ENCODE measurements around the gene KLK8. TPM values are rescaled to one million over a fixed set of nuclear protein-coding genes. Genes with fewer than 3 reads are reported as not detected.
A peak's percentile ranks its signal among the peaks of the same experiment; 100 is the strongest.

KLK8 gene
- total RNA-seq, 1 experiment from 2014 or later: 128 TPM

- no TSS peak for BruUV-seq (replicated peaks)
- no peaks in the 10 kb centered on the region for H3K79me2 ChIP-seq (ENCODE audit: low read depth)
- no peaks in the 10 kb centered on the region for H4K20me1 ChIP-seq (ENCODE audit: insufficient read depth)
- no peaks in the 10 kb centered on the region for H3K4me1 ChIP-seq (replicated peaks; ENCODE audit: insufficient read depth)
- no peaks in the 10 kb centered on the region for H3K9me3 ChIP-seq (ENCODE audit: insufficient read depth, low read depth)
- H3F3A ChIP-seq (ENCODE audit: insufficient read depth, low read depth): no peaks in the 10 kb centered on the region
- H3K27ac ChIP-seq: no peak within 1 kb of the TSS
- no peak within 1 kb of the TSS for H2AFZ ChIP-seq
- ChIA-PET POLR2A (ENCODE audit: unreplicated experiment) (interaction anchor here (0.6 kb wide), 1 partner anchor 32 kb away, joined by 3 read pairs; no protein-coding TSS in a partner anchor), CTCF (interaction anchor here (0.6 kb wide), 1 partner anchor 329 kb away, joined by 3 read pairs; no protein-coding TSS in a partner anchor)
- H3K9me2 ChIP-seq (ENCODE audit: insufficient read depth): no peaks in the 10 kb centered on the region
- no peaks in the 10 kb centered on the region for H3K36me3 ChIP-seq (ENCODE audit: low read depth)
- TF ChIP-seq, protein P1, sequence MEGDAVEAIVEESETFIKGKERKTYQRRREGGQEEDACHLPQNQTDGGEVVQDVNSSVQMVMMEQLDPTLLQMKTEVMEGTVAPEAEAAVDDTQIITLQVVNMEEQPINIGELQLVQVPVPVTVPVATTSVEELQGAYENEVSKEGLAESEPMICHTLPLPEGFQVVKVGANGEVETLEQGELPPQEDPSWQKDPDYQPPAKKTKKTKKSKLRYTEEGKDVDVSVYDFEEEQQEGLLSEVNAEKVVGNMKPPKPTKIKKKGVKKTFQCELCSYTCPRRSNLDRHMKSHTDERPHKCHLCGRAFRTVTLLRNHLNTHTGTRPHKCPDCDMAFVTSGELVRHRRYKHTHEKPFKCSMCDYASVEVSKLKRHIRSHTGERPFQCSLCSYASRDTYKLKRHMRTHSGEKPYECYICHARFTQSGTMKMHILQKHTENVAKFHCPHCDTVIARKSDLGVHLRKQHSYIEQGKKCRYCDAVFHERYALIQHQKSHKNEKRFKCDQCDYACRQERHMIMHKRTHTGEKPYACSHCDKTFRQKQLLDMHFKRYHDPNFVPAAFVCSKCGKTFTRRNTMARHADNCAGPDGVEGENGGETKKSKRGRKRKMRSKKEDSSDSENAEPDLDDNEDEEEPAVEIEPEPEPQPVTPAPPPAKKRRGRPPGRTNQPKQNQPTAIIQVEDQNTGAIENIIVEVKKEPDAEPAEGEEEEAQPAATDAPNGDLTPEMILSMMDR (conservative IDR thresholded peaks at IDR 0.05): no peak
- TF ChIP-seq EZH2 (IDR thresholded peaks at IDR 0.05; ENCODE audit: low read depth): no peak
- intact Hi-C loops (cut with micrococcal nuclease; ENCODE audit: unreplicated experiment): no loop called here
- DNase-seq: peak in 1 of 2 experiments; percentile 37
- no peak within 1 kb of the TSS for H3K4me3 ChIP-seq
- H3K27me3 ChIP-seq (ENCODE audit: insufficient read depth, low read depth): no peaks in the 10 kb centered on the region
- H3K4me2 ChIP-seq: 0 out of 2 replicates have a peak within 1 kb of the TSS, but pooled peaks have one; percentile 4
These were observed 33.3 kb upstream of the KLK8 start, which contains the start of gene KLK12 for GRCh38 chr19:51034704-51035103. KLK12 (minus strand) TSS chr19:51035002; CDS start chr19:51034621, 381 bp downstream.

DNA sequence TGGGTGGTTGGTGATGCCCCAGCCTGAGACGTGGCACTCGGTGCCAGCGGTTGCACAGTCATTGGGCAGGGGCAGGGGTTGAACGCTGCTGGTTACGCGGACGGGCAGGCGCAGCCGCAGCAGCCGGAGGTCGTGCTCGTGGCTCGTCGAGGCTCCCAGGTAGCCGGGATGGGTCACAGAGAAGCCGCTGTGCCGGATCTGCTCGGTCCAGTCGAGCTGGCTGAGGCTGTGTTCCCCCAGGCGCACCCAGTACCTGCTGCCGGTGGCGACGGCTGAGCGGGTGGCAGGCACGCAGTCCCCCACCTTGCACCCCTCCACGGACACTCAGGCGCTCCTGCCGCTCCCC is 30.4 kb upstream of the KLK8 start:
- TF ChIP-seq, protein P1 (conservative IDR thresholded peaks at IDR 0.05): no peak
- TF ChIP-seq EZH2 (IDR thresholded peaks at IDR 0.05; ENCODE audit: low read depth): no peak
- H4K20me1 ChIP-seq (ENCODE audit: insufficient read depth): no peaks in the 10 kb centered on the region
- no peaks in the 10 kb centered on the region for H3K9me3 ChIP-seq (ENCODE audit: insufficient read depth, low read depth)
- peak in 1 of 2 experiments; percentile 3 for DNase-seq
- no peaks in the 10 kb centered on the region for H3K79me2 ChIP-seq (ENCODE audit: low read depth)
- H3K36me3 ChIP-seq (ENCODE audit: low read depth): no peaks in the 10 kb centered on the region
- intact Hi-C loops (cut with micrococcal nuclease; ENCODE audit: unreplicated experiment): no loop called here
- no TSS peak for BruUV-seq (replicated peaks)
- no peaks in the 10 kb centered on the region for H3K4me1 ChIP-seq (replicated peaks; ENCODE audit: insufficient read depth)
- H3K27ac ChIP-seq: no peak overlapping the region
- 0 out of 2 replicates have a peak, but pooled peaks cover 8% of the 10 kb centered on the region for H3K27me3 ChIP-seq (ENCODE audit: insufficient read depth, low read depth)
- no peak overlapping the region for H2AFZ ChIP-seq
- H3F3A ChIP-seq (ENCODE audit: insufficient read depth, low read depth): no peaks in the 10 kb centered on the region
- no peak overlapping the region for H3K4me2 ChIP-seq
- ChIA-PET POLR2A (ENCODE audit: unreplicated experiment) (no interaction called here), CTCF (no interaction called here)
- H3K9me2 ChIP-seq (ENCODE audit: insufficient read depth): no peaks in the 10 kb centered on the region
- H3K4me3 ChIP-seq: no peak overlapping the region

- DNase-seq: peak in 1 of 2 experiments; percentile 6
- Histone ChIP-seq H4K20me1 (ENCODE audit: insufficient read depth) (no peaks in the 10 kb centered on the region), H2AFZ (no peak overlapping the region), H3K9me2 (ENCODE audit: insufficient read depth) (no peaks in the 10 kb centered on the region), H3K27ac (no peak overlapping the region), H3K4me3 (no peak overlapping the region), H3K27me3 (ENCODE audit: insufficient read depth, low read depth) (0 out of 2 replicates have a peak, but pooled peaks cover 8% of the 10 kb centered on the region), H3F3A (ENCODE audit: insufficient read depth, low read depth) (no peaks in the 10 kb centered on the region), H3K36me3 (ENCODE audit: low read depth) (no peaks in the 10 kb centered on the region), H3K4me1 (replicated peaks; ENCODE audit: insufficient read depth) (no peaks in the 10 kb centered on the region), H3K4me2 (no peak overlapping the region), H3K79me2 (ENCODE audit: low read depth) (no peaks in the 10 kb centered on the region), H3K9me3 (ENCODE audit: insufficient read depth, low read depth) (no peaks in the 10 kb centered on the region)
- intact Hi-C loops (cut with micrococcal nuclease; ENCODE audit: unreplicated experiment): no loop called here
- POLR2A ChIA-PET (ENCODE audit: unreplicated experiment): no interaction called here
- TF ChIP-seq EZH2 (IDR thresholded peaks at IDR 0.05; ENCODE audit: low read depth): no peak
- TF ChIP-seq, protein P1 (conservative IDR thresholded peaks at IDR 0.05): no peak
- BruUV-seq (replicated peaks): no TSS peak
- CTCF ChIA-PET: no interaction called here
These were observed 29.9 kb upstream of the KLK8 start for GRCh38 chr19:51031220-51031879.
